ENCODE results near the gene CAMK4. TPM values are rescaled to one million over a fixed set of nuclear protein-coding genes. Genes with fewer than 3 reads are reported as not detected.

CAMK4 gene
- total and polyA plus RNA-seq, 9 donors, result 0.36 to 5.0 (median 1.4) TPM

- no peak for DNase-seq
- Histone ChIP-seq H3K4me3 (no peak overlapping the region), H3K27ac (no peak overlapping the region), H3K4me1 (ENCODE audit: insufficient read depth) (no peaks in the 10 kb centered on the region), H3K27me3 (no peaks in the 10 kb centered on the region), H3K9me3 (no peaks in the 10 kb centered on the region), H3K36me3 (no peaks in the 10 kb centered on the region)
- TF ChIP-seq EP300 (IDR thresholded peaks at IDR 0.05), result no peak
- intact Hi-C loops (cut with DNase I), result loop anchor here in 1 of 4 donors (5.0 kb wide), 1 partner anchor 127 kb away; no protein-coding TSS in a partner anchor
- WGBS, 3 donors, result 63 to 75% (median 66%) methylated on average over 2 of the region's 2 CpGs
These were observed 245.7 kb downstream of the CAMK4 start for GRCh38 chr5:111469903-111470302.

GRCh38 chr5:111472096-111472495, 247.9 kb downstream of the CAMK4 start:
- Histone ChIP-seq H3K27ac (no peak overlapping the region), H3K36me3 (no peaks in the 10 kb centered on the region), H3K9me3 (no peaks in the 10 kb centered on the region), H3K4me3 (no peak overlapping the region), H3K27me3 (no peaks in the 10 kb centered on the region), H3K4me1 (ENCODE audit: insufficient read depth) (no peaks in the 10 kb centered on the region)
- TF ChIP-seq EP300 (IDR thresholded peaks at IDR 0.05), result no peak
- no peak for TF ChIP-seq POLR2A (IDR thresholded peaks at IDR 0.05)
- no peak for TF ChIP-seq CTCF (IDR thresholded peaks at IDR 0.05)
- WGBS, 3 donors, result 94 to 97% (median 95%) methylated on average over 3 of the region's 3 CpGs
- DNase-seq, result no peak
- intact Hi-C loops (cut with DNase I), result loop anchor here in 1 of 4 donors (5.0 kb wide), 1 partner anchor 125 kb away; no protein-coding TSS in a partner anchor

GRCh38 chr5:111472579-111472978, 248.4 kb downstream of the CAMK4 start:
- no peaks in the 10 kb centered on the region for H3K4me1 ChIP-seq (ENCODE audit: insufficient read depth)
- whole genome bisulfite sequencing, 3 donors, result 68 to 80% (median 79%) methylated on average over 3 of the region's 3 CpGs
- H3K27me3 ChIP-seq, result no peaks in the 10 kb centered on the region
- no peak overlapping the region for H3K27ac ChIP-seq
- intact Hi-C loops (cut with DNase I), result loop anchor here in 1 of 4 donors (5.0 kb wide), 1 partner anchor 125 kb away; no protein-coding TSS in a partner anchor
- DNase-seq, result no peak
- TF ChIP-seq CTCF (IDR thresholded peaks at IDR 0.05), result no peak
- no peak for TF ChIP-seq POLR2A (IDR thresholded peaks at IDR 0.05)
- no peak for TF ChIP-seq EP300 (IDR thresholded peaks at IDR 0.05)
- H3K36me3 ChIP-seq, result no peaks in the 10 kb centered on the region
- no peak overlapping the region for H3K4me3 ChIP-seq
- no peaks in the 10 kb centered on the region for H3K9me3 ChIP-seq

GRCh38 chr5:111478266-111478665, 254.1 kb downstream of the CAMK4 start:
- Histone ChIP-seq H3K27me3 (no peaks in the 10 kb centered on the region), H3K36me3 (no peaks in the 10 kb centered on the region), H3K9me3 (no peaks in the 10 kb centered on the region), H3K4me1 (ENCODE audit: insufficient read depth) (no peaks in the 10 kb centered on the region), H3K4me3 (no peak overlapping the region), H3K27ac (no peak overlapping the region)
- TF ChIP-seq CTCF (IDR thresholded peaks at IDR 0.05), result no peak
- TF ChIP-seq POLR2A (IDR thresholded peaks at IDR 0.05), result no peak
- TF ChIP-seq EP300 (IDR thresholded peaks at IDR 0.05), result no peak
- WGBS, 3 donors, result 25 to 38% (median 32%) methylated on average over 1 of the region's 1 CpG
- intact Hi-C loops (cut with DNase I), result no loop called here
- no peak for DNase-seq

GRCh38 chr5:111478898-111479297, 254.7 kb downstream of the CAMK4 start:
- Histone ChIP-seq H3K27ac (no peak overlapping the region), H3K9me3 (no peaks in the 10 kb centered on the region), H3K27me3 (no peaks in the 10 kb centered on the region), H3K36me3 (no peaks in the 10 kb centered on the region), H3K4me1 (ENCODE audit: insufficient read depth) (no peaks in the 10 kb centered on the region), H3K4me3 (no peak overlapping the region)
- TF ChIP-seq POLR2A (IDR thresholded peaks at IDR 0.05) (no peak), CTCF (IDR thresholded peaks at IDR 0.05) (no peak), EP300 (IDR thresholded peaks at IDR 0.05) (no peak)
- 96% methylated on average over 2 of the region's 2 CpGs for WGBS, 3 donors
- intact Hi-C loops (cut with DNase I), result no loop called here
- DNase-seq, result no peak
